NCI-H1105 (cell line): ENCODE data around the gene JPH4.
"Not testable (repeated sequence)": the region's sequence is repeated elsewhere in the genome, so short reads cannot be mapped to it uniquely, and the experiment has no call there.

Source experiments
- DNase-seq: peaks from one replicate; lab custom pipeline; 2025; lab: John Stamatoyannopoulos, UW

The JPH4 gene

DNA sequence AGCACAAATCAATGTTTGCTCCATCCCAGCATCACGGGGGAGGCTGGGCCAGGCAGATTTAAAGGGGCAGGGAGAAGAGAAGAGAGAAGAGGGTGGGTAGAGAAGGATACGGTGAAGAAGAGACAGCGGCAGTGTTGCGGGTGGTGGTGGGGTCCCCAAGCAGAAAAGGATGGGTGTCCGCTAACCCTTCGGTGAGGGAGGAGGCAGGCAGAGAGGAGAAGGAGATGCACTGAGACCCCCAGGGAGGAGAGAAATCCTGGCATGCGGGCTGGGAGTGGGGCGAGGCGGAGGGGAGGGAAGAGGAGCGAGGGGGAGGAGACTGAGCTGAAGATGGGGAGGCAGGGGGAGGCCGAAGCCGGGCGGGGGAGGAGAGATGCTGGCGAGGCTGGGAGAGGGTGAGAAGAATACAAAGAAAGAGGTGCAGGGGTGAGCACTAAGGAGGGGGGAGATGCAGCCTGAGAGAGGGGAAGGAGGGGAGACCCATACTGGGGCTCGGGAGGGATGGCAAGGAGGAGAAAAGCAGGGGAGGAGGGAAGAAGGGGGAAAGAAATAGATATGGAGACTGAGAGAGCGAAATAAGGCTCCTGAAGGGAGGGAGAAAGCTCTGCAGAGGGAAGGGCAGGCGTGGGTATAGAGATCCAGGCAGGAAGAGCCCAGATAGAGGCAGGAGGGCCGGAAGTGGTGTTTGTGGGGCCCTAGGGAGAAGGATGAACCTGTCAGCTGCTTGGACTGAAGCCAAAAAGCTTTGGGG is at the start of gene JPH4:
Gene JPH4 (minus strand): TSS at position 231 of the 751 bp plus-strand sequence. CDS start 1,337 bp downstream, outside the sequence.
- peak; percentile 38 for DNase-seq

DNA sequence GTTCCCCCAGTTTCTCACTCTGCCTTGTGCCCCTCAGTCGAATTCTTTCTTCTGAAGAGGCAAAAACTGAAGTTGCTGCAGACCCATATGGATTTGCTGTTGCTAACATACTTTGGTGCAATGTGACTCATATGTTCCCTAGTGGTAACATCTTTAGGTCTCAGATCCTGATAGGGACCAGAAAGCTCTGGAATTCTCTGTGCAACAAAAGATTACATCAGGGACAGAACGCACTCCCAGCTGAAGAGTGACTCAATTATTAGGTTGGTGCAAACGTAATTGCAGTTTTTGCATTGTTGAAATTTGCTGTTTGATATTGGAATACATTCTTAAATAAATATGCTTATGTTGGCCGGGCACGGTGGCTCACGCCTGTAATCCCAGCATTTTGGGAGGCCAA is 49.4 kb upstream of the JPH4 start:
- no peak for DNase-seq

DNA sequence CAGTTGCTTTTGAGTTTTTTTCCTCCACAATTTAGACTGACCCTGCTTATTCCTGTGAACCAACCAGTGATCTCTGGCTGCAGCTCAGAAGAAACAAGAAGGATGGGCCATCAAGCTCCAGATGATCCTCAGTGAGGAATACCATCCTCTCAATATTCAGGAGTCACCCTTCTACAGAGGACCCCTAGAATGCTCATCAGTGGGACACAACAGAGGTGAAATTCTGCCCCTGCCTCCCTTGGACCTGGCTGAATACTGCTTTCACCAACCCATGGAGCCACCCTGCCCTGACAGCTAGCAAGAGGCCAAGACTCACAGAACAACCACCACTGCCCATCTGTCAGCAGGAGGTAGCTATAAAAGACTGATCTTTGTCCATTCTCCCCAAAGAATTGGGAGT is 48.4 kb upstream of the JPH4 start:
- DNase-seq: no peak

DNA sequence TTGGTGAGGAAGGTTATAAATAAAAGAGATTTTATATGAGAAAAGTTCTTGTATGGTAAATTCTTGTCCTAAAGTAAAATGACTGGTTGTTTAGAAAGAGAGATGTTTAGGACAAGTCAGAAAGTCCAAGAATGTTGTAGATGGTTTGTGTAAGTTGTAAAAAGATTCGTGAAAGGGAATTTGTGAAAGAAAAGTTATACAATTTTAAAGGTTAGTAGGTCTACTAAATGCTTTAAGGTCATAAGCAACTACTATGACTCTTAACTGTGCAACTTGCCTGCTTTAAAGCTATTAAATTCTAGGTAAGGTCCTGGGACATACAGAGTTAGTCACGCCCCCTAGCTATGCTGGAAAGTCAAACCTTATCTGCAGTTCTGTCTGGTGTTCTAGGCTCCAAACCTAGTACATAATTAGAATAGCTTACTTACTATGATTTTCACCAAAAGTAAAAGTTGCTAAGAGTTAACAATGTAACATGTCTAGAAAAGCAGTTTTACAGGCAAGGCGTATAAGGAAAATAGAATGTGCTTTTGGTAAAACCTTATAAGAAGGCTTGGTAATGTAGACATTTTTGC is 46.3 kb upstream of the JPH4 start:
- DNase-seq: no peak

DNA sequence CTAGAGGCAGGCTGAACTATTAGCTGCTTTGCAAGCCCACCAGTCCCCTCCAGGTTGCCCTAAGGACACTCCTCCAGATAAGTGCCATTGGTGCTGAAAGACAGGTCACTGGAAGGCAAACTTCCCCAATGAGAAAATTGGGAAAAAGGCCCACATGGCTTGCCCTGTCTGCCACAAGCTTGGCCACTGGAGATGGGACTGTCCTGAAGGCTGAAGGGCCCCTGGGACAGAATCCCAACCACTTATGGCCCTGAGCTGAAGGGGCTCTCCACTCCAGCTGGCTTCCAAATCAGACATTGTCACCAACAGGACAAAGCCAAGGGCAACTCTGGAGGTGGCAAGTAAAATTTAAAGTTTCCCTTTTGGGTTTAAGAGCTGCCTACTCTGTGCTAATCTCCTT is 45.4 kb upstream of the JPH4 start:
- DNase-seq: no peak

DNA sequence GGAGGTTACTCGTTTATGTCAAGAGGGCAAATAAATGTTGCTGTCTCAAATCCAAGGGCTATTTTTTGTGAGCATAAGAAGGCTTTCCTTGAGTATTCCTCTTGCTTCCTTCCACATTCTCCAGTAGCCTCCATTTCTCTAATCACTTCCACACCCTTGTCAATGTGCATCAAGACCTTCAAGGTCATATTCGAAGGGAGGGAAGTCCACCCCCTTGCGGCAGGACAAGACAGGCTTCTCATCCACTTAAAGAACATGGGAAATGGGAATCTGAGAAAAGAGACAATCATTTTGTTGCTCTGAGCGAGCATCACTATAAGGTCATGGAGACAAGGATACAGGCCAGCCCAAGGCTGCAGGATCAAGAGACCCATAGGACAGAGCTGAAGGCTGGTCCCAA is 44.4 kb upstream of the JPH4 start:
- DNase-seq: no peak

DNA sequence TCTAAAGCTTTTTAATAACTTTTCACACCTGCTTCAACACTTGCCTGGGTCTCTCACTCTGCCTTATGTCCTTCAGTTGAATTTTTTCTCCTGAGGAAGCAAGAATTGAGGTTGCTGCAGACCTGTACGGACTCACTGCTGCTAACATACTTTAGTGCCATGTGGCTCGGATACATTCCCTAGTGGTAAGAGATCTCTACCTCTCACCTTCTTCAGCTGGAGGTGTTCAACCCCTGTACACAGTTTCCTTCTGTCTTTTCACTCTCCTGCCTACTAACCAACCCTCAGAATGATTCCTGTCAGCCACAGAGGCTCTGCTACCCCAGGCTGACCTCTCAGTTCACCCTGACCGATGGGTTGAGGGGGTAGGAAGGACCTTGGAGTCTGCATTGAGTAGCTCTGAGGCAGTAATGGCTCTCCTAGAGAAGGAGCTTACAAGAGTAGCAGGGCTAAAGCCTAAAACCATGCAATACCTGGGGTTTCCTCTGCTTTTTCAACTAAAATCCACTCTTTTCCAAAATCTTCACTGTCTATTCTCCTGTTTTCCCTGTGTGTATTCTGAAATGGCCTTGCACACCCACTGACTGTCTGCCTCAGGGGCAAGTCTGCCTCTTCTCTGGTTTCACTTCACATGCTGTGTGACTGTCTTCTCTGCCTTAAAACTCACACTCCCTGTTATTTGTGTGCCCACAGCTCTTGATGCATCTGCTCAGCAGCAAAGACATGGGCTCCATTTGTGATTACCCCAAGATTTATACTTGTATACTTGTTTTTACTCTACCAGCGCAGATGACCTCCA is 43.5 kb upstream of the JPH4 start:
- DNase-seq: no peak

DNA sequence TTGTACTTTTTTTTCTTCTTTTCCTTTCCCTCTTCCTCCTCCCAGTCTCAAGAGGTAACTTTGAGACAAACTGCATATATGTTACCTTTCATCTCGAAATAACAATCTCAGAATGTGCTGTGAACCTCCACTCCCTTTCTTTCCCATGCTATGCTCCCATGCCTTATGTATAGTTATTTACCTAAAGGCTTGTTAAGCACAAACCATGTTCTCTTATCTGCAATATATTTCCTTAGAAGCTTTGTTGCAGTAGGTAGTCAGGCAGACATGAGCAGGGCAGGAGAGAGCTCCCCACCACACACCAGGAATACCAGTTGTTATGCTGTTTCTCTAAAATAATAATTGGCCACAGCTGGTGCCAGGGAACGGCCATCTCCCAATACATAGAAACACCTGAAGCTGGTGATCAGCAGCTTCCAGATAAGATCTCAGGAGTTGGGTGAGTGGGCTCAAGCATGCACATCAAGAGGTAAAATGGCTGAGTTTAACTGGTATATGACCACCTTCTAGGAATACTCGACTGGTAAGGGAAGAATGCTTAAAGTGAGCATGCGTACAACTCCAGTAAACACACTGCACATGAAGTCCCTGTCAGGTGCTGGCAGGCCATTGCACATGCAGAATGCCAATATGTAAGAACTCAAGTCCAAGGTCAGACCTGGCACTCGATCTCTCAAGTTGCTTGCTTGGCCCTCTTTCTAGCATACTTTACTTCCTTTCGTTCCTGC is 42.8 kb upstream of the JPH4 start:
- DNase-seq: no peak

DNA sequence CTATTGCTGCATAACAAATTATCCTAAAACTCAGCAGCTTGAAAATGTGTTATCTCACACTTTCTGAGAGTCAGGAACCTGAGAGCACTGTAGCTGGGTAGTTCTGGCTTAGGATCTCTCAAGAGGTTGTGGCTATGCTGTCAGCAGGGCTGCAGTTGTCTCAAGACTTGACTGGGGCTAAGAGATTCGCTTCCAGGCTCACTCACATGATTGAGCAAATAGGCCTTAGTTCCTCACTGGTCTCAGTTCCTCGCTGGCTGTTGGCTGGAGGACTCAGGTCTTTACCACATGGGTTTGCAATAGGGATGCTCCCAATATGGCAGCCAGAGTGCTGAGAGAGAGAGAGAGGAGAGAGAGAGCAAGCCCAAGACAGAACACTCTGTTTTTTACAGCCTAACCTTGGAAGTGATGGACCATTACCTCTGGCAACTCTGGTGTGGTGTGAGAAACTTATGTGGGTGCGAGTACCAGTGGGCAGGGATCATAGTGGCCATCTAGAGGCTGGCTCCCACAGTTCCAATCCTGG is 41.6 kb upstream of the JPH4 start:
- DNase-seq: no peak

DNA sequence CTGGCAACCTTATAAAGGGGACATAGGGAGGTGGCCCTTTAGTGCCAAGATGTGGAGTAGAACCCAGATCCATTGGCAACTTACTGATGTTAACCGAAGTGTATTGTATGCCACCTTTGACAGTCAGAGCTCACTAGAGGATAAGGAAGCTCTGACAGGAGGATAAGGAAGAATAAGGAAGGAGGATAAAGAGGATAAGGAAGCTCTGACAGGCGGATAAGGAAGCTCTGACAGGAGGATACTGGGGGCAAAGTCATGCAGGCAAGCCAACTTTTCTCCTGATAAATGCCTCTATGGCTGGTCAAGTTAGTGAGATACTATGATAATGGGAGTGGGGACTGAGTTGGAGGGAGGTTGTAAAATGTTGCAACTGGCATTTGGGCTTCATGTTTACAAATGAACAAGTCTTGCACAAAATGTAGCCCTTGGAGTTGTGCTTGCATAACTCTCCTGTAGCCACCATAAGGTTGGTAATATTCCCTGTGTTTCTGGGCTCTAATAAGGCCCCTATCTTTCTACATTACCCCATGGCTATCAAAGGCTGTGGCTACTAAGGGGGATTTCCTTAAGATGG is 39.9 kb upstream of the JPH4 start:
- no peak for DNase-seq

DNA sequence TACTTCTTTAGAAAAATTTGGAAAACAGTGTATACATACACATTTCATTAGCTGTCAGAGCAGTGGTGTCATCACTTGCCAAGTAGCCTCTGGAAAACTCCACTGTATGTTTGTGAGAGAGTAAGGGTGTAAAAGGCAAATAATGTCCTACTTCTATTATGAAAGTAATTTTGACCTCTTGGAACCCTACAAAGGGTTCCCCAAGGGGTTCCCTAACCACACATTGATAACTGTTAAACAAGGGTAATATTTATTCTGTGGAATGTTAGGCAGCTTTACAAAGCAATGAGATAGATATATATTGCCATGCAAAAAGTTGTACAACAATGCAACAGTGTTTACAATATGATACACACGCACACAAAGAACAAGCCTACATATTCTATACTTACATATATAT is 38.9 kb upstream of the JPH4 start:
- no peak for DNase-seq

DNA sequence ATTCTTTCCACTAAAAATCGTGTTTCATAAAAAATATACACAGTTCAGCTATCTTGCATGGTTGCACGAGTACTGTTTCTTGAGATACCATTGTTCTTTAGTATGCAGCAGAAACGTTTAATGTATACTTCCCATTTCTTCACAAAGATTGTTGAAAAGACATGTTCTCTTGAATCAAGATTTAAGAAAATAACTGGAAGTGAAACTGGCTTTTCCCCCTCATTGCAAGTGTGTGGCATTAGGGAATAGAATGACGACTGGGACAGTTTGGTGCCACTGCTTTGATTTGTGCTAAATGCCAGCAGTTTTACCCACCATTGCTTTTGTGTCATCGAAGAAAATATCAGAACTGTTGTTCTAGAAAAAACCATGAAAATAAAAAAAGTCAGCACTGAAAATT is 37.3 kb upstream of the JPH4 start:
- DNase-seq: no peak

DNA sequence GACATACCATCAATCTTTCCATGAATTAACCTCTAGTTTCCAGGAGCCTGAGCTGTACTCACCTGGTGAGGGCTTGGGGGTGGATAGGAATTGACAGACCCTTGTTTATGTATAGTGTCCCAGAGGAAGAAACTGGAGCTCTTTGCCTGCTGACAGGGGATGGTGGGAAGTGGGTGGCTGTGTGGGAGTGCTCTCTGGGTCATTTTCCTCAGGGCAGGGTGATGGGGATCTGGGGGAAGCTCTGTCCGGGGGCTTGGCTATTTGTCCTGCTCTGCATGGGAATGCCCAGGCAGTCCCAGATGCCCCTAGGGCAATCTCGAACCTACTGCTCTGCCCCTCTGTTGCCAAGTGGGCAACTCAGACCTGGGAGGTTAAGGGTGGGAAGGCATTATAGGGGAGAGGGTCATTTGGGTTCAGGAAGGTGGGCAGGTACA is 35.8 kb upstream of the JPH4 start:
- DNase-seq: no peak

DNA sequence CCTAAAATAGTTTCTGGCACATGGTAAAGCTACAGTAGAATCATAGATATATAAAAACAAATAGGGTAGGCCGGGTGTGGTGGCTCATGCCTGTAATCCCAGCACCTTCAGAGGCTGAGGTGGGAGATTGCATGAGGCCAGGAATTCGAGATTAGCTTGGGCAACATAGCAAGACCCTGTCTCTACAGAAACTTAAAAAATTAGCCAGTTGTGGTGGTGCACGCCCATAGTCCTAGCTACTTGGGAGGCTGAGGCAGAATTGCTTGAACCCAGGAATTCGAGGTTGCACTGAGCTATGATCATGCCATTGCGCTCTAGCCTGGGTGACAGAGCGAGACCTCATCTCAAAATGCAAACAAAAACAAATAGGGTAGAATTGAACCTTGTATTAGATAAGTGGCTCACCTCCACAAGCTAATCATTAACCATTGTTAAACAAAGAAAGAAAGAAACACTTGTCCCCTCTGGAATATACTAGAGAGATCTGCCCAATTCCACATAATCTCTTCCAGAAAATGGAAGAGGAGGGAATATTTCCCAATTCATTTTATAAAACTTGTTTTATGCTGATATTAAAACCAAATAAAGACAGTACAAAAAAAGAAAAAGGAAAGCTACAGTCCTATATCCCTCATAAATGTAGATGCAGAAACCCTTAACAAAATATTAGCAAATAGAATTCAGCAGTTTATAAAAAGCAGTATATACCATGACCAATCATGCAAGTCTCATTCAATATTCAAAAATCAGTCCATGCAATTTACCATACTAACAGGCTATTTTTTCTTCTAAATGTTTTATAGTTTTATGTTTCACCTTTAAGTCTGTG is 34.9 kb upstream of the JPH4 start:
- DNase-seq: no peak

DNA sequence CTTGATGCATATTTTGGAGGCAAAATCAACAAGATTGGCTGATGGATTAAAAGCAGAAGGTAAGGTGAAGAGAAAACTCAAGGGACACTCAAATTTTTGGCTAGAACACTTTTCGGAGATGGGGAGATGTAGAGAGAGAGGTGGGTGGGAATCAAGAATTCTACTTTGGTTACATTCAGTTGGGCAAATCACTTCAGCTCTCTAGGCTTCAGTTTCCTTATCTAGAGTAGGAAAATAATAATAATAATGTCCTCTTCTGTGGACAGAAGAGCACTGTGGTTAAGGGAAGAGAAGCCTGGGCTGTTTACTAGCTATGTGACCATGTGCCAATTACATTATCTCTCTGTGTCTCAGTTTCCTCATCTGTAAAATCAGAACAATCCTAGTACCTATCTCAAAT is 34.2 kb upstream of the JPH4 start:
- no peak for DNase-seq

DNA sequence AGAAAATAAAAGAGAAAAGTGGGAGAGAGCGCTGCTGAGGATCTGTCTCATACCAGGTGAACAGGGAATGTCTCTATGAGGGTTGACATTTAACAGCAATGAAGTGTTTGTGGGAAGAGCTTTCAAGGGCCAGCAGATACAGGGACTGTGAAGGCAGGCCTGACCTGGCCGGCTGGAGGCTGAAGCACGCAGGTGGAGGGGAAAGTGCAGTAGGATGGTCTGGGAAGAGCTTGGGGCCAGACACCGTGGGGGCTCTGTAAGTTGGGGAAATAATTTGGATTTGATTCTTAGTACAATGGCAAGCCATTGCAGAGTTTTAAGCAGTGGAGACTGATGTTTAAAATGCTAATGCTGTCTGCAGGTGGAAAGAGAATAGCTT is 33.8 kb upstream of the JPH4 start:
- DNase-seq: no peak

DNA sequence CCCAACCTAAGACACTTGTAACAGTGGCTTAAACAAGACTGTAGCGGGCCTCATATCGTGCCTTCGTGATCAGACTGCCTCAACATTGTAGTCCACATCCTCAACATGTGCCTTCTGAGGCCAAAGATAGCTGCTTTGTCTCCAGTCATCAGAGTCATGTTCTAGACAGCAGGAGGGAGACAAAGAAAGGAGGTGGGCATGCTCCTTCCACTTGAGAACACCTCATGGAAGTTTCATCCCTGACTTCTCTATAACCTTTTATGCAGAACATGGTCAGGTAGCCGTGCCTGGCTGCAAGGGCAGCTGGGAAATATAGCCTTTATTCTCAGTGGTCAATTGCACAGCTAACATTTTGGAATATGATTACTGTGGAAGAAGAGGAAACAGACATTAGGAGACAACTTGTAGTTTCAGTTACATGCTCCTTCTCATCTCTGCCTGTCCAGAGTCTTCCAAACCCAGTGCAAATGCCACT is 32.3 kb upstream of the JPH4 start:
- no peak for DNase-seq

DNA sequence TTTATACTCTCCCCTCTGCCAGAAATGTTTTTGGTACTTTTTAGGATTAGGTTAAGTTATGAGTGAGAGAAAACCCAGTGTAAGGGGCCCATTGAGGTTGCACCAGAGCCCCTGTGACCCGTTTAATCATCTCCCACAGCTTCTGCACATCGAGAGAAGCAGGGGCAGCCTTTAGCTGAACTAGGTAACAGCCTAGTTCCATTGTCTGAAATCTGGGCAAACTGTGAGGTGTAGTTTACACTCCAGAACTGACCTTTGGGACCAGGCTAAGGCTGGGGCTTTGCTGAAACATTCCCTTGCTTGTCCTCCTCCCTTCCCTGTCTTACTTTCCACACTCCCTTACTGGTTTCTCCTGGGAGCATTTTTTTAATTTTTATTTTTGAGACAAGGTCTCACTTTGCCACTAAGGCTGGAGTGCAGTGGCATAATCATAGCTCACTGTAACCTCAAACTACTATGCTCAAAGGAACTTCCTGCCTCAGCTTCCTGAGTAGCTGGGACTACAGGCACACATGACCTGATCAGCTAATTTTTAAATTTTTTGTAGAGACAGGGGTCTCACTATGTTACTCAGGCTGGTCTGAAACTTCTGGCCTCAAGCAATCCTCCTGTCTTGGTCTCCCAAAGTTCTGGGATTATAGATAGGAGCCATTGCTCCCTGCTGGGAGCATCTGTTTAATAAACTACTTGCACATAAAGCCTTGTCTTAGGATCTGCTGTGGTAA is 31.7 kb upstream of the JPH4 start:
- no peak for DNase-seq

DNA sequence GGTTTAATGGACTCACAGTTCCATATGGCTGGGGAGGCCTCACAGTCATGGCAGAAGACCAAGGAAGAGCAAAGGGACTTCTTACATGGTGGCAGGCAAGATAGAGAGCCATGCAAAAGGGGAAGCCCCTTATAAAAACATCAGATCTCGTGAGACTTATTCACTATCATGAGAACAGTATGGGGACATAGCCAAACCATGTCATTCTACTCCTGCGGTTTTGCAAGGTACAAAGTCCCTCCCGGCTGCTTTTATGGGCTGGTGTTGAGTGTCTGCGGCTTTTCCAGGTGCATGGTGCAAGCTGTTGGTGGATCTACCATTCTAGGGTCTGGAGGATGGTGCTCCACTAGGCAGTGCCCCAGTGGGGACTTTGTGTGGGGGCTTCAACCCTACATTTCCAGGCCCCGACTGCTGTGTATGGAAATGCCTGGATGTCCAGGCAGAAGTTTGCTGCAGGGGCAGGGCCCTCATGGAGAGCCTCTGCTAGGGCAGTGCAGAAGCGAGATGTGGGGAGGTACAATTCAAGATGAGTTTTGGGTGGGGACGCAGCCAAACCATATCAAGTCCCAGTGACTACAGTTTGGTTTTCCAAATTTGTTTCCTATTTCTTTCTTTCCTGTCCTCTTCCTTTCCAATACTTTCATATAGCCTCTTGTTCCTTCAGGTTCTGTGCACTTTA is 31.0 kb upstream of the JPH4 start:
- not testable (repeated sequence) for DNase-seq

DNA sequence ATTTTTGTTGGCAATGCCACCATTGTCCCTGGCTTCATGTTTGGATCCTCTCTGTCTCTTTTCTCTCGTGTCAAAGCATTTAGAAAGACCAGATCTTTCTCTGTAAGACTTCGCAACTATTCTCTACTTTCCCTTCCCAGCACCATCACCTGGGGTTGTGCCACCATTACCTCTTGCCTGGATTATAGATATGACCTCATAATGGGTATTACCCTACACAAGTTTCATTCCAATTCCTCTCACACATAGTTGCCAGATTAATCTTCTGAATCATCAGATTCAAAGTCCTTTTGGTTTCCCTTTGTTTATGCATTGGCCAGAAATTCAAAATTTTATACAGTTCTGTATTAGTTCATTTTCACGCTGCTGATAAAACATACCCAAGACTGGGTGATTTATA is 30.4 kb upstream of the JPH4 start:
- no peak for DNase-seq
